GM12878 (cell line): ENCODE measurements around the gene TMTC1. TPM values are rescaled to one million over a fixed set of nuclear protein-coding genes. Genes with fewer than 3 reads are reported as not detected.

Experiments
- ATF7 ChIP-seq: fragments of 450-650 bp; IDR thresholded peaks from 2 replicates; pipeline ENCODE4 v1.6.1; 2016; ENCODE audit warnings: low read depth, mild to moderate bottlenecking
- BMI1 ChIP-seq: fragments of 450-650 bp; IDR thresholded peaks from 2 replicates; pipeline ENCODE4 v1.6.1; 2016; ENCODE audit warnings: mild to moderate bottlenecking, moderate library complexity, borderline replicate concordance
- CBFB ChIP-seq: IDR thresholded peaks from 2 replicates; pipeline ENCODE4 v1.6.1; 2016; ENCODE audit warnings: antibody characterized with exemption, low read depth
- IKZF1 ChIP-seq: fragments of 450-650 bp; conservative IDR thresholded peaks from 2 replicates; pipeline ENCODE4 v1.6.1; 2017; ENCODE audit warnings: antibody characterized with exemption, mild to moderate bottlenecking
- KAT2A ChIP-seq: conservative IDR thresholded peaks from 2 replicates; pipeline ENCODE4 v1.6.1; 2011; ENCODE audit warnings: low read depth, low read length; ENCODE audit not compliant: control insufficient read depth
- LARP7 ChIP-seq: fragments of 450-650 bp; IDR thresholded peaks from 2 replicates; pipeline ENCODE4 v1.6.1; 2017; ENCODE audit warnings: mild to moderate bottlenecking
- MYB ChIP-seq: fragments of 150-350 bp; IDR thresholded peaks from 2 replicates; pipeline ENCODE4 v1.6.1; 2014; ENCODE audit warnings: mild to moderate bottlenecking, low read depth, low read length, borderline replicate concordance
- NR2C1 ChIP-seq: fragments of 450-650 bp; IDR thresholded peaks from 2 replicates; pipeline ENCODE4 v1.6.1; 2017; ENCODE audit warnings: antibody characterized with exemption, mild to moderate bottlenecking, moderate library complexity
- RCOR1 ChIP-seq: conservative IDR thresholded peaks from 2 replicates; pipeline ENCODE4 v1.6.1; 2012; ENCODE audit warnings: low read depth, low read length, improper control_type of control experiment
- SP1 ChIP-seq: IDR thresholded peaks from one replicate; pipeline ENCODE4 v1.6.1; 2011; ENCODE audit warnings: low read depth, low read length
- SRF ChIP-seq, 2 experiments: IDR thresholded peaks; 2 replicates each; pipeline ENCODE4 v1.6.1; 2011; ENCODE audit warnings: low read depth in 2 of 2, low read length in 2 of 2, mild to moderate bottlenecking in 1 of 2, moderate library complexity in 1 of 2
- ZNF207 ChIP-seq: fragments of 450-650 bp; IDR thresholded peaks from 2 replicates; pipeline ENCODE4 v1.6.1; 2014; ENCODE audit warnings: antibody characterized with exemption, mild to moderate bottlenecking, borderline replicate concordance
- ZNF274 ChIP-seq: IDR thresholded peaks from one replicate; pipeline ENCODE4 v1.8.0; 2011; ENCODE audit not compliant: insufficient read length, insufficient read depth
- polyA plus RNA-seq, 11 experiments: library from polyadenylated mRNA; depleted of rRNA in 4 of 11; unstranded in 6 of 11; stranded (reverse) in 5 of 11; fragments of >200 nt; fragmentation: Nextera tagmentation in 4 of 11; fragmentation: Illumina TruSeq in 1 of 11; extraction: Ambion mirVana in 4 of 11; extraction: Trizol in 1 of 11; gene quantifications; 1 replicate in 1 of 11; 2 replicates in 10 of 11; pipeline versions ENCODE4 v1.2.1 to v1.2.3, GENCODE V29; 2011 to 2016; ENCODE audit warnings: inconsistent platforms in 2 of 11, missing spikeins in 2 of 11, low read depth in 1 of 11
- total RNA-seq, 4 experiments: library from RNA; depleted of rRNA in 3 of 4; stranded (reverse); fragments of >200 nt in 3 of 4; fragmentation: Illumina TruSeq in 1 of 4; extraction: Trizol in 1 of 4; gene quantifications; 2 replicates each; pipeline versions ENCODE4 v1.2.1 to v1.2.3, GENCODE V29; 2013 to 2021
- TF ChIP-seq, protein P1 (sequence below): fragments of 450-650 bp; IDR thresholded peaks from 2 replicates; pipeline ENCODE4 v1.6.1; 2018; ENCODE audit warnings: mild to moderate bottlenecking, low read depth, moderate library complexity; ENCODE audit not compliant: partially characterized antibody
- TF ChIP-seq, protein P2 (sequence below): fragments of 450-650 bp; IDR thresholded peaks from 2 replicates; pipeline ENCODE4 v1.6.1; 2017; ENCODE audit warnings: mild to moderate bottlenecking, moderate library complexity
- TF ChIP-seq, protein P3 (sequence below): fragments of 450-650 bp; IDR thresholded peaks from 2 replicates; pipeline ENCODE4 v1.6.1; 2016; ENCODE audit warnings: mild to moderate bottlenecking, moderate library complexity, borderline replicate concordance
- TF ChIP-seq, protein P4 (sequence below): fragments of 450-650 bp; IDR thresholded peaks from 2 replicates; pipeline ENCODE4 v1.6.1; 2018; ENCODE audit warnings: borderline replicate concordance, mild to moderate bottlenecking; ENCODE audit not compliant: partially characterized antibody

Gene TMTC1
- total and polyA plus RNA-seq, 10 of the 15 experiments (the other 5 are each of a cell fraction or from before 2014, with no cell fraction given), result 0.10 to 20.9 (median 0.57) TPM

- TF ChIP-seq, protein P1, sequence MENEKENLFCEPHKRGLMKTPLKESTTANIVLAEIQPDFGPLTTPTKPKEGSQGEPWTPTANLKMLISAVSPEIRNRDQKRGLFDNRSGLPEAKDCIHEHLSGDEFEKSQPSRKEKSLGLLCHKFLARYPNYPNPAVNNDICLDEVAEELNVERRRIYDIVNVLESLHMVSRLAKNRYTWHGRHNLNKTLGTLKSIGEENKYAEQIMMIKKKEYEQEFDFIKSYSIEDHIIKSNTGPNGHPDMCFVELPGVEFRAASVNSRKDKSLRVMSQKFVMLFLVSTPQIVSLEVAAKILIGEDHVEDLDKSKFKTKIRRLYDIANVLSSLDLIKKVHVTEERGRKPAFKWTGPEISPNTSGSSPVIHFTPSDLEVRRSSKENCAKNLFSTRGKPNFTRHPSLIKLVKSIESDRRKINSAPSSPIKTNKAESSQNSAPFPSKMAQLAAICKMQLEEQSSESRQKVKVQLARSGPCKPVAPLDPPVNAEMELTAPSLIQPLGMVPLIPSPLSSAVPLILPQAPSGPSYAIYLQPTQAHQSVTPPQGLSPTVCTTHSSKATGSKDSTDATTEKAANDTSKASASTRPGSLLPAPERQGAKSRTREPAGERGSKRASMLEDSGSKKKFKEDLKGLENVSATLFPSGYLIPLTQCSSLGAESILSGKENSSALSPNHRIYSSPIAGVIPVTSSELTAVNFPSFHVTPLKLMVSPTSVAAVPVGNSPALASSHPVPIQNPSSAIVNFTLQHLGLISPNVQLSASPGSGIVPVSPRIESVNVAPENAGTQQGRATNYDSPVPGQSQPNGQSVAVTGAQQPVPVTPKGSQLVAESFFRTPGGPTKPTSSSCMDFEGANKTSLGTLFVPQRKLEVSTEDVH, result no peak
- no peak for TF ChIP-seq NR2C1
- TF ChIP-seq, protein P2, sequence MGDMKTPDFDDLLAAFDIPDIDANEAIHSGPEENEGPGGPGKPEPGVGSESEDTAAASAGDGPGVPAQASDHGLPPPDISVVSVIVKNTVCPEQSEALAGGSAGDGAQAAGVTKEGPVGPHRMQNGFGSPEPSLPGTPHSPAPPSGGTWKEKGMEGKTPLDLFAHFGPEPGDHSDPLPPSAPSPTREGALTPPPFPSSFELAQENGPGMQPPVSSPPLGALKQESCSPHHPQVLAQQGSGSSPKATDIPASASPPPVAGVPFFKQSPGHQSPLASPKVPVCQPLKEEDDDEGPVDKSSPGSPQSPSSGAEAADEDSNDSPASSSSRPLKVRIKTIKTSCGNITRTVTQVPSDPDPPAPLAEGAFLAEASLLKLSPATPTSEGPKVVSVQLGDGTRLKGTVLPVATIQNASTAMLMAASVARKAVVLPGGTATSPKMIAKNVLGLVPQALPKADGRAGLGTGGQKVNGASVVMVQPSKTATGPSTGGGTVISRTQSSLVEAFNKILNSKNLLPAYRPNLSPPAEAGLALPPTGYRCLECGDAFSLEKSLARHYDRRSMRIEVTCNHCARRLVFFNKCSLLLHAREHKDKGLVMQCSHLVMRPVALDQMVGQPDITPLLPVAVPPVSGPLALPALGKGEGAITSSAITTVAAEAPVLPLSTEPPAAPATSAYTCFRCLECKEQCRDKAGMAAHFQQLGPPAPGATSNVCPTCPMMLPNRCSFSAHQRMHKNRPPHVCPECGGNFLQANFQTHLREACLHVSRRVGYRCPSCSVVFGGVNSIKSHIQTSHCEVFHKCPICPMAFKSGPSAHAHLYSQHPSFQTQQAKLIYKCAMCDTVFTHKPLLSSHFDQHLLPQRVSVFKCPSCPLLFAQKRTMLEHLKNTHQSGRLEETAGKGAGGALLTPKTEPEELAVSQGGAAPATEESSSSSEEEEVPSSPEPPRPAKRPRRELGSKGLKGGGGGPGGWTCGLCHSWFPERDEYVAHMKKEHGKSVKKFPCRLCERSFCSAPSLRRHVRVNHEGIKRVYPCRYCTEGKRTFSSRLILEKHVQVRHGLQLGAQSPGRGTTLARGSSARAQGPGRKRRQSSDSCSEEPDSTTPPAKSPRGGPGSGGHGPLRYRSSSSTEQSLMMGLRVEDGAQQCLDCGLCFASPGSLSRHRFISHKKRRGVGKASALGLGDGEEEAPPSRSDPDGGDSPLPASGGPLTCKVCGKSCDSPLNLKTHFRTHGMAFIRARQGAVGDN, result peak; percentile 31; the same call in 1 of the 2 replicates
- TF ChIP-seq SP1, result no peak
- peak; percentile 35; the same call in 1 of the 2 replicates for TF ChIP-seq ATF7
- TF ChIP-seq BMI1, result peak; percentile 54; the same call in 1 of the 2 replicates
- TF ChIP-seq, protein P3, sequence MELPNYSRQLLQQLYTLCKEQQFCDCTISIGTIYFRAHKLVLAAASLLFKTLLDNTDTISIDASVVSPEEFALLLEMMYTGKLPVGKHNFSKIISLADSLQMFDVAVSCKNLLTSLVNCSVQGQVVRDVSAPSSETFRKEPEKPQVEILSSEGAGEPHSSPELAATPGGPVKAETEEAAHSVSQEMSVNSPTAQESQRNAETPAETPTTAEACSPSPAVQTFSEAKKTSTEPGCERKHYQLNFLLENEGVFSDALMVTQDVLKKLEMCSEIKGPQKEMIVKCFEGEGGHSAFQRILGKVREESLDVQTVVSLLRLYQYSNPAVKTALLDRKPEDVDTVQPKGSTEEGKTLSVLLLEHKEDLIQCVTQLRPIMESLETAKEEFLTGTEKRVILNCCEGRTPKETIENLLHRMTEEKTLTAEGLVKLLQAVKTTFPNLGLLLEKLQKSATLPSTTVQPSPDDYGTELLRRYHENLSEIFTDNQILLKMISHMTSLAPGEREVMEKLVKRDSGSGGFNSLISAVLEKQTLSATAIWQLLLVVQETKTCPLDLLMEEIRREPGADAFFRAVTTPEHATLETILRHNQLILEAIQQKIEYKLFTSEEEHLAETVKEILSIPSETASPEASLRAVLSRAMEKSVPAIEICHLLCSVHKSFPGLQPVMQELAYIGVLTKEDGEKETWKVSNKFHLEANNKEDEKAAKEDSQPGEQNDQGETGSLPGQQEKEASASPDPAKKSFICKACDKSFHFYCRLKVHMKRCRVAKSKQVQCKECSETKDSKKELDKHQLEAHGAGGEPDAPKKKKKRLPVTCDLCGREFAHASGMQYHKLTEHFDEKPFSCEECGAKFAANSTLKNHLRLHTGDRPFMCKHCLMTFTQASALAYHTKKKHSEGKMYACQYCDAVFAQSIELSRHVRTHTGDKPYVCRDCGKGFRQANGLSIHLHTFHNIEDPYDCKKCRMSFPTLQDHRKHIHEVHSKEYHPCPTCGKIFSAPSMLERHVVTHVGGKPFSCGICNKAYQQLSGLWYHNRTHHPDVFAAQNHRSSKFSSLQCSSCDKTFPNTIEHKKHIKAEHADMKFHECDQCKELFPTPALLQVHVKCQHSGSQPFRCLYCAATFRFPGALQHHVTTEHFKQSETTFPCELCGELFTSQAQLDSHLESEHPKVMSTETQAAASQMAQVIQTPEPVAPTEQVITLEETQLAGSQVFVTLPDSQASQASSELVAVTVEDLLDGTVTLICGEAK, result no peak
- TF ChIP-seq MYB, result no peak
- no peak for TF ChIP-seq RCOR1
- TF ChIP-seq IKZF1, result peak; percentile 25; the same call in 1 of the 2 replicates
- no peak for TF ChIP-seq ZNF274
- TF ChIP-seq ZNF207, result no peak
- no peak for TF ChIP-seq LARP7
- TF ChIP-seq KAT2A, result no peak
- TF ChIP-seq, protein P4, sequence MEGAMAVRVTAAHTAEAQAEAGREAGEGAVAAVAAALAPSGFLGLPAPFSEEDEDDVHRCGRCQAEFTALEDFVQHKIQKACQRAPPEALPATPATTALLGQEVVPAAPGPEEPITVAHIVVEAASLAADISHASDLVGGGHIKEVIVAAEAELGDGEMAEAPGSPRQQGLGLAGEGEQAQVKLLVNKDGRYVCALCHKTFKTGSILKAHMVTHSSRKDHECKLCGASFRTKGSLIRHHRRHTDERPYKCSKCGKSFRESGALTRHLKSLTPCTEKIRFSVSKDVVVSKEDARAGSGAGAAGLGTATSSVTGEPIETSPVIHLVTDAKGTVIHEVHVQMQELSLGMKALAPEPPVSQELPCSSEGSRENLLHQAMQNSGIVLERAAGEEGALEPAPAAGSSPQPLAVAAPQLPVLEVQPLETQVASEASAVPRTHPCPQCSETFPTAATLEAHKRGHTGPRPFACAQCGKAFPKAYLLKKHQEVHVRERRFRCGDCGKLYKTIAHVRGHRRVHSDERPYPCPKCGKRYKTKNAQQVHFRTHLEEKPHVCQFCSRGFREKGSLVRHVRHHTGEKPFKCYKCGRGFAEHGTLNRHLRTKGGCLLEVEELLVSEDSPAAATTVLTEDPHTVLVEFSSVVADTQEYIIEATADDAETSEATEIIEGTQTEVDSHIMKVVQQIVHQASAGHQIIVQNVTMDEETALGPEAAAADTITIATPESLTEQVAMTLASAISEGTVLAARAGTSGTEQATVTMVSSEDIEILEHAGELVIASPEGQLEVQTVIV, result no peak
- TF ChIP-seq CBFB, result no peak
- no peak for TF ChIP-seq SRF (IDR thresholded peaks at IDR 0.05; ENCODE audit: low read depth in 2 of 2, low read length in 2 of 2)
These were observed 1.4 kb downstream of the TMTC1 start (continued) for GRCh38 chr12:29782285-29782870.
